Bronchial epithelial cell (primary cell): Measurements from ENCODE around the gene OTOP3. TPM values are rescaled to one million over a fixed set of nuclear protein-coding genes. Genes with fewer than 3 reads are reported as not detected.

Source experiments
- DNase-seq: peaks from one replicate; pipeline ENCODE4 v3.0.0-alpha.2; 2010; ENCODE audit warnings: low read depth
- FAIRE-seq: peaks from 2 replicates; lab custom pipeline; 2011; peaks lifted over from hg19 to GRCh38; lab: Jason Lieb, UNC
- H3K27me3 ChIP-seq: 2 replicates; pipeline ENCODE4 v1.5.1; 2011; ENCODE audit warnings: low read length; ENCODE audit not compliant: control insufficient read depth, insufficient read depth
- H3K36me3 ChIP-seq: 2 replicates; pipeline ENCODE4 v1.5.1; 2011; ENCODE audit warnings: low read length; ENCODE audit not compliant: control insufficient read depth, insufficient read depth
- H3K4me3 ChIP-seq: 2 replicates; pipeline ENCODE4 v1.5.1; 2011; ENCODE audit warnings: mild to moderate bottlenecking, low read depth, low read length, control low read depth
- CTCF ChIP-seq: IDR thresholded peaks from 2 replicates; pipeline ENCODE4 v1.5.1; 2011; ENCODE audit warnings: mild to moderate bottlenecking, moderate library complexity, low read length, control low read depth, inconsistent platforms; ENCODE audit not compliant: insufficient read depth, severe bottlenecking
- total RNA-seq: library from RNA; depleted of rRNA; stranded (reverse); fragments of >200 nt; gene quantifications from 2 replicates; pipeline ENCODE4 v1.2.1, GENCODE V29; 2014

The OTOP3 gene
- total RNA-seq, 1 donor from 2014 or later, result under 0.01 TPM

- Histone ChIP-seq H3K36me3 (no peaks in the 10 kb centered on the region), H3K4me3 (no peak overlapping the region), H3K27me3 (peaks cover 2% of the 10 kb centered on the region)
- FAIRE-seq (no peak), DNase-seq (peak; percentile 52)
- TF ChIP-seq CTCF, result peak; percentile 79
Observed at GRCh38 chr17:74960570-74961342, 25.1 kb downstream of the OTOP3 start.

- no peak overlapping the region for H3K4me3 ChIP-seq
- H3K27me3 ChIP-seq, result no peaks in the 10 kb centered on the region
- peak; percentile 71 for DNase-seq
- peak; percentile 71 for TF ChIP-seq CTCF
- H3K36me3 ChIP-seq, result no peaks in the 10 kb centered on the region
- no peak for FAIRE-seq
Observed at GRCh38 chr17:74961657-74962350, 26.1 kb downstream of the OTOP3 start.

- FAIRE-seq (no peak), DNase-seq (no peak)
- no peak for TF ChIP-seq CTCF
Observed at GRCh38 chr17:74962622-74963394, 27.1 kb downstream of the OTOP3 start.

GRCh38 chr17:74963656-74964055, 28.0 kb downstream of the OTOP3 start:
- FAIRE-seq (no peak), DNase-seq (no peak)
- no peak overlapping the region for H3K4me3 ChIP-seq
- no peaks in the 10 kb centered on the region for H3K36me3 ChIP-seq
- no peaks in the 10 kb centered on the region for H3K27me3 ChIP-seq
- TF ChIP-seq CTCF, result no peak

More at GRCh38 chr17:74962622-74963394, 27.1 kb downstream of the OTOP3 start:
- H3K4me3 ChIP-seq, result no peak overlapping the region
- no peaks in the 10 kb centered on the region for H3K36me3 ChIP-seq
- no peaks in the 10 kb centered on the region for H3K27me3 ChIP-seq

- no peak overlapping the region for H3K4me3 ChIP-seq
- FAIRE-seq (no peak), DNase-seq (no peak)
- TF ChIP-seq CTCF, result no peak
- no peaks in the 10 kb centered on the region for H3K27me3 ChIP-seq
- H3K36me3 ChIP-seq, result no peaks in the 10 kb centered on the region
Observed at GRCh38 chr17:74964246-74964761, 28.6 kb downstream of the OTOP3 start.
